Measurements from ENCODE around the gene DAPL1.

DAPL1 gene

DNA sequence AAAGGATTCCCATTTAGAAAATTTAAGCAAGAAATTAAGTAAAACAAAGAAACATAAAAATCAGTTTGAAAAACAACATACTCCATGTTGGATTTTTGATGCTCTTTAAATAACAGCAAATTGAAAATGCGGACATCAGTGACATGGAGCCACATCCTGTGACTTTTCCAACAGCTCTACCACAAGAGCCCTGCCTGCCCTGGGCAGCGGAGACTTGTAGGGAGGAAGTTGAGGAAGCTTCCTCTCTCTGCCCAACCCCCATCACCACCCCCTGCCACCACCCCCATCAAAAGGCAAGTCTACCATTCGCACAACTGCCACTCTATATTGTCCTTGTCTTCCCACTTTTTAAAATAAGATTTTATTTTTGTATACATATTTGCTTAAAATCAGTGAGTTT, 32.8 kb upstream of the DAPL1 start:
- no peak overlapping the region for H3K4me3 ChIP-seq (ENCODE audit: low read depth, low read length)
- DNase-seq (ENCODE audit: low read depth) = no peak
- TF ChIP-seq, protein P1, sequence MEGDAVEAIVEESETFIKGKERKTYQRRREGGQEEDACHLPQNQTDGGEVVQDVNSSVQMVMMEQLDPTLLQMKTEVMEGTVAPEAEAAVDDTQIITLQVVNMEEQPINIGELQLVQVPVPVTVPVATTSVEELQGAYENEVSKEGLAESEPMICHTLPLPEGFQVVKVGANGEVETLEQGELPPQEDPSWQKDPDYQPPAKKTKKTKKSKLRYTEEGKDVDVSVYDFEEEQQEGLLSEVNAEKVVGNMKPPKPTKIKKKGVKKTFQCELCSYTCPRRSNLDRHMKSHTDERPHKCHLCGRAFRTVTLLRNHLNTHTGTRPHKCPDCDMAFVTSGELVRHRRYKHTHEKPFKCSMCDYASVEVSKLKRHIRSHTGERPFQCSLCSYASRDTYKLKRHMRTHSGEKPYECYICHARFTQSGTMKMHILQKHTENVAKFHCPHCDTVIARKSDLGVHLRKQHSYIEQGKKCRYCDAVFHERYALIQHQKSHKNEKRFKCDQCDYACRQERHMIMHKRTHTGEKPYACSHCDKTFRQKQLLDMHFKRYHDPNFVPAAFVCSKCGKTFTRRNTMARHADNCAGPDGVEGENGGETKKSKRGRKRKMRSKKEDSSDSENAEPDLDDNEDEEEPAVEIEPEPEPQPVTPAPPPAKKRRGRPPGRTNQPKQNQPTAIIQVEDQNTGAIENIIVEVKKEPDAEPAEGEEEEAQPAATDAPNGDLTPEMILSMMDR (IDR thresholded peaks at IDR 0.05; ENCODE audit: control insufficient read depth, extremely low read depth, insufficient read depth) = no peak

DNA sequence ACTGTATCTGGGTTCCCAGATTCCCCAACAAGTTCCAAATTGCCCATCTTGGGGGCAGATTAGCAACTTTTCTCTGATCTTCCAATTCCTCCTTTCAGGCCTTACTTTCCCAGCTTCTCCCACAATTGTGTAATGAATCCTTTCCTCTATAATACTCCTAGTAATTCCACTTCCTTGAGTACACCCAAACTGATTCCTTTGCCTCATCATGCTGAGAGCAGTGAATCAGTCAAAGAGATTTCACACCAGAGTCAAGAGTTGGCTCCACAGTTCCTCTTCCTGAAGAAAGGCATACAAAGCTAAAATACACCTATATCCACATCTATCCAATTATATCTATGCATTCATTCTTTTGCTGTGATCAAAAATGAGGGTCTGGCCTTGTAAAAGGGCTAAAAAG, 28.6 kb upstream of the DAPL1 start:
- DNase-seq (ENCODE audit: low read depth) = no peak
- TF ChIP-seq, protein P1 (IDR thresholded peaks at IDR 0.05; ENCODE audit: control insufficient read depth, extremely low read depth, insufficient read depth) = no peak
- H3K4me3 ChIP-seq (ENCODE audit: low read depth, low read length) = no peak overlapping the region

DNA sequence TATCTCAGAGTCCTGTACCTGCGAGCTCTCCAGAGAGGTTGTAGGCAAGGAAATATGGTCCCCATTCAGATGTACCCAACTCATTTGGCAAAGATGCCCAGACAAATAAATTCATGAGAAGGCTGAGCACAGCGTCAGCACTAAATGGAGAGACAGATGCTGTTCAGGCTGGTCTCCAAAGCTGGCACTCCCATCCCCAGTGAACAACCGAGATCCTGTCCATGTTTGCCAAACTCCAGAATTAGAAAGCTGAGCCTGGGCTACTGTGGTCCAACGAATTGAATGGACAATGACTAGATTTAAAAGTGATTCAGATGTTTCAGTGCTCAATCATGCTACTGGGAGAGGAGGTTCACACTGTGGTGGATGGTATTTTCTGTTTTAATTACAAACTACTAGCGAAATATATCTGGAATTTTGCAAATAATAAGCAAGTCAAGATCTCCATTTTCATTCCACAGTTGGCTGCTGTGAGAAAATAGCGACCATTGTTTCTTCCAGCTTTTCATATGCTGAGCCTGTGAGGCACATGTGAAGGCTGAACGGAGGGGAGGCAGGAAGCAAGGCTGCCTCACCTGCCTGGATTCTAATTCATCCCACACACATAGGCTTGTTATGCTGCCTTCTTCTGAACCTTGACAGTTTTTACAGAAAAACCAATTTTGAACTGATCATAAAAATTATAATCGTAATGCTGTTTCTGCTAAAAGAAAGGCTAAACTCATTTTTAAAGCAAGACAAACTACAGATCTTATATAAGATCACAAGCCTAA, 22.6 kb upstream of the DAPL1 start:
- no peak overlapping the region for H3K4me3 ChIP-seq (ENCODE audit: low read depth, low read length)
- TF ChIP-seq, protein P1 (IDR thresholded peaks at IDR 0.05; ENCODE audit: control insufficient read depth, extremely low read depth, insufficient read depth) = no peak
- DNase-seq (ENCODE audit: low read depth) = no peak

DNA sequence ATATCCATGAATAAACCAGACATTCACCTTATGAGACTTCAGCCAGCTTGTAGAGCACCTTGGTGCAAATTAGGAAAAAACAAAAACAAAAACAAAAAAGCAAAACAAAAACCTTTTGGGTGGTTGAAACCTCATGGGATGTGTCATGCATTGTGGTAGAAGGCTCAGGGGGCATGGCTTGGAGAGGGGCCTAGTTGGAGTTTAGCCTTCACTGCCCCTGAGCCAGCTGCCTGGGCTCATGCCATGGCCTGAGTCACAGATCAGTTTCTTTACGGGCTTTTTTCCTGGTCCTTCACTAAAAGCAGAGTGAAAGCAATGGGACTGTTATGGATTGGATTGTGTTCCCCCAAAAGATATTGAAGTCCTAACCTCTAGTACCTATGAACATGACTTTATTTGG, 22.0 kb upstream of the DAPL1 start:
- DNase-seq (ENCODE audit: low read depth) = no peak
- no peak overlapping the region for H3K4me3 ChIP-seq (ENCODE audit: low read depth, low read length)
- TF ChIP-seq, protein P1 (IDR thresholded peaks at IDR 0.05; ENCODE audit: control insufficient read depth, extremely low read depth, insufficient read depth) = no peak

DNA sequence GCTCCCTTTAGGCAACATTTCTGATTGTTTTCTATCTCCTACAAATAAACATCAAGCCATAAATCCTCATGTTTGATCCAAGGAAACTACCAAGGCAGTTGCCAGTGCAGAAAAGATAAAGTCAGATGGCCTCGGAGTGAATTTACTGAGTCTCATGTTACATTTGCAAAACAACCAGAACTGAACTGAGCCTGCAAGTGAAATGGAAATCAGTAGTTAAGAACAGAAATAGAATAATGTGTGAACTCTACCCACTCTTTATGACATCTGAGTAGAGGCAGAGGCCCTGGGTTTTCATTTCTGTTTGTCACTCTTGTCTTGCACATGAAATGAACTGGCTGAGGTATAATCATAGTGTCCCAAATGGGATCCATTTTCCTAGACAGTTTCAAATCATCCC, 20.4 kb upstream of the DAPL1 start:
- no peak overlapping the region for H3K4me3 ChIP-seq (ENCODE audit: low read depth, low read length)
- TF ChIP-seq, protein P1 (IDR thresholded peaks at IDR 0.05; ENCODE audit: control insufficient read depth, extremely low read depth, insufficient read depth) = no peak

DNA sequence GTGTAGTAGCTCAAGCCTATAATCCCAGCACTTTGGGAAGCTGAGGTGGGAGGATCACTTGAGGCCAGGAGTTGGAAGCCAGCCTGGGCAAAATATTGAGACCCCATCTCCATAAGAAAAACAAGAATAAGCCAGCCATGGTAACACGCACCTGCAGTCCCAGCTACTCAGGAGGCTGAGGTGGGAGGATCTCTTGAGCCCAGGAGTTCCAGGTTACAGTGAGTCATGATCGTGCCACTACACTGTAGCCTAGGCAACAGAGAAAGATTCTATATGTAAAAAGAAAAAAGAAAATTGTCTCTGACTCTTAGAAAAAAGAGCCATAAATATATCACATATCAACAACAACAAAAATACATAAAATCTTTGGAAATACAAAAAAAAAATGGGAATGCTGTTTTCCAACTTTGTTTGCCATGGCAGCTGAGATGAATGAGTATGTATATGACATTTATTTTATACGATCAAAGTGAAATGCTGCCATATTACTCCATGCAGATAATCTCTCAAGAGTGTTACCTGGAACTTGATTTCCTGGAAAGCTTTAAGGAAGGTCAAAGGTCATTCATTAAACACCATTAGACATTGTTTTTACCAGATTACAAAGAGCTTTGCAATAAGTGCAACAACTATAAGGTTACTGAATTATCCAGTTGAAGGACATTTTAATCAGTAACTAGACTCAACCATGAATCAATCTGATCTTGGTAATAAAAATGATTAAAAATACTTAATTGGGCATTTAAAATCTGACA, 19.7 kb upstream of the DAPL1 start:
- no peak for DNase-seq (ENCODE audit: low read depth)
- TF ChIP-seq, protein P1 (IDR thresholded peaks at IDR 0.05; ENCODE audit: control insufficient read depth, extremely low read depth, insufficient read depth) = no peak
- no peak overlapping the region for H3K4me3 ChIP-seq (ENCODE audit: low read depth, low read length)

More for the DNA sequence above, 20.4 kb upstream of the DAPL1 start:
- no peak for DNase-seq (ENCODE audit: low read depth)
